GM06990 (cell line): ENCODE results near the gene VPS26B.

Source experiments
- DNase-seq: peaks from one replicate; pipeline ENCODE4 v3.0.0-alpha.2; 2011; ENCODE audit not compliant: insufficient read length; ENCODE audit errors: extremely low read depth
- H3K27me3 ChIP-seq: replicated peaks from 2 replicates; pipeline ENCODE4 v1.6.0; 2011; ENCODE audit warnings: low read length; ENCODE audit not compliant: control insufficient read depth, insufficient read depth
- H3K36me3 ChIP-seq: 2 replicates; pipeline ENCODE4 v1.5.1; 2011; ENCODE audit warnings: low read length; ENCODE audit not compliant: control insufficient read depth, insufficient read depth
- H3K4me3 ChIP-seq: replicated peaks from 2 replicates; pipeline ENCODE4 v1.5.1; 2011; ENCODE audit warnings: low read depth, mild to moderate bottlenecking, control low read depth, low read length
- TF ChIP-seq, protein P1 (sequence below): IDR thresholded peaks from 2 replicates; pipeline ENCODE4 v1.5.1; 2011; ENCODE audit warnings: low read length, control low read depth, mild to moderate bottlenecking, inconsistent platforms; ENCODE audit not compliant: insufficient read depth, poor library complexity, severe bottlenecking

The VPS26B gene

DNA sequence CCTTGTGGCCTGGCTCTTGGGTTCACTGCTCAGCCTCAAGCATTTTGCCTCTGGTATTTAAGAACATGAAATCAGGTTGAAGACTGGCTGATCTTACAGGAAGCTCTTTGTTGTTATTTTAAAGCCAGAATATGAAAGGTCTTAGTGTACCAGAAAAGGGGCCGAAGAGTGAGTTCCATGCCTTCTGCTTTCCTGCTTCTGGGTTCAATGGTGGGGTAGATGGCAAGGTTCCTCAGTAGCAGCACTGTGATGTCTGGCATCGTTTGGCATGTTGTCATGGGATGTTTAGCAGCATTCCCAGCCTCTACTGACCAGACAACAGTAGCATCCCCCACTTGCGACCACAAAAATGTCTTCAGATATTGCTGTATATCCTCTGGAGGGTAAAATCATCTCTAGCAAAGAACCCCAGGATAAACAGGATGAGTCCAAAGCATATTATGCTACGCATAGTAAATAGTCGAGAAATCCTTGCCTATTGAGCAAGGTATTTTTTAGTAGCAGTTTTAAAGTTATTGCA lies 2.4 kb downstream of the VPS26B start:
- H3K36me3 ChIP-seq, result no peaks in the 10 kb centered on the region; the same call in 1 of the 2 replicates
- TF ChIP-seq, protein P1, sequence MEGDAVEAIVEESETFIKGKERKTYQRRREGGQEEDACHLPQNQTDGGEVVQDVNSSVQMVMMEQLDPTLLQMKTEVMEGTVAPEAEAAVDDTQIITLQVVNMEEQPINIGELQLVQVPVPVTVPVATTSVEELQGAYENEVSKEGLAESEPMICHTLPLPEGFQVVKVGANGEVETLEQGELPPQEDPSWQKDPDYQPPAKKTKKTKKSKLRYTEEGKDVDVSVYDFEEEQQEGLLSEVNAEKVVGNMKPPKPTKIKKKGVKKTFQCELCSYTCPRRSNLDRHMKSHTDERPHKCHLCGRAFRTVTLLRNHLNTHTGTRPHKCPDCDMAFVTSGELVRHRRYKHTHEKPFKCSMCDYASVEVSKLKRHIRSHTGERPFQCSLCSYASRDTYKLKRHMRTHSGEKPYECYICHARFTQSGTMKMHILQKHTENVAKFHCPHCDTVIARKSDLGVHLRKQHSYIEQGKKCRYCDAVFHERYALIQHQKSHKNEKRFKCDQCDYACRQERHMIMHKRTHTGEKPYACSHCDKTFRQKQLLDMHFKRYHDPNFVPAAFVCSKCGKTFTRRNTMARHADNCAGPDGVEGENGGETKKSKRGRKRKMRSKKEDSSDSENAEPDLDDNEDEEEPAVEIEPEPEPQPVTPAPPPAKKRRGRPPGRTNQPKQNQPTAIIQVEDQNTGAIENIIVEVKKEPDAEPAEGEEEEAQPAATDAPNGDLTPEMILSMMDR, result no peak
- no peak overlapping the region for H3K4me3 ChIP-seq
- DNase-seq, result no peak
- no peaks in the 10 kb centered on the region for H3K27me3 ChIP-seq

- TF ChIP-seq, protein P1, result no peak
- peak; percentile 41 for DNase-seq
- Histone ChIP-seq H3K27me3 (no peaks in the 10 kb centered on the region), H3K4me3 (no peak overlapping the region), H3K36me3 (no peaks in the 10 kb centered on the region)
Measured at GRCh38 chr11:134228625-134229024, 4.2 kb downstream of the VPS26B start.

GRCh38 chr11:134229126-134229790 lies 4.8 kb downstream of the VPS26B start:
- no peaks in the 10 kb centered on the region for H3K27me3 ChIP-seq
- H3K4me3 ChIP-seq, result no peak overlapping the region
- TF ChIP-seq, protein P1, result no peak
- no peaks in the 10 kb centered on the region for H3K36me3 ChIP-seq
- no peak for DNase-seq

DNA sequence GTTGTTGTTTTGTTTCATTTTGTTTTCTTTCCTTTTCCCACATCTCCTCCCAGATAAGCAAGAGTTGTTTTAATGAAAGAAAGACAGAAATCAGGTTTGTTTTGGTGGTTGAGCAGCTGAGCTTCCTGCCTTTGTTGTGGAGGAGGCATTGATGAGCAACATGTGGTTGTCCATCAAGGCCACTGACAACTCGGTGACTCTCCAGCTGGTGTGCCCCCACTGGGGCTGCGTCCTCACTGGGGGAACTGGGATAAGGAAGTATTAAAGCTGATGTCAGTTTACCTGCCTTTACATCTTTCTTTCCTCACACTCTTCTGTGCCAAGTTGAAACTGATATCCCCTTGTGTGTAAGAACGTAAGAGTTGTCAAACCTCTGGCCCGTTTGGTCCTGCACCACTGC lies 5.9 kb downstream of the VPS26B start:
- H3K27me3 ChIP-seq, result no peaks in the 10 kb centered on the region
- no peak overlapping the region for H3K4me3 ChIP-seq
- TF ChIP-seq, protein P1, result no peak
- no peak for DNase-seq
- H3K36me3 ChIP-seq, result peaks cover 3% of the 10 kb centered on the region; the same call in 1 of the 2 replicates

DNA sequence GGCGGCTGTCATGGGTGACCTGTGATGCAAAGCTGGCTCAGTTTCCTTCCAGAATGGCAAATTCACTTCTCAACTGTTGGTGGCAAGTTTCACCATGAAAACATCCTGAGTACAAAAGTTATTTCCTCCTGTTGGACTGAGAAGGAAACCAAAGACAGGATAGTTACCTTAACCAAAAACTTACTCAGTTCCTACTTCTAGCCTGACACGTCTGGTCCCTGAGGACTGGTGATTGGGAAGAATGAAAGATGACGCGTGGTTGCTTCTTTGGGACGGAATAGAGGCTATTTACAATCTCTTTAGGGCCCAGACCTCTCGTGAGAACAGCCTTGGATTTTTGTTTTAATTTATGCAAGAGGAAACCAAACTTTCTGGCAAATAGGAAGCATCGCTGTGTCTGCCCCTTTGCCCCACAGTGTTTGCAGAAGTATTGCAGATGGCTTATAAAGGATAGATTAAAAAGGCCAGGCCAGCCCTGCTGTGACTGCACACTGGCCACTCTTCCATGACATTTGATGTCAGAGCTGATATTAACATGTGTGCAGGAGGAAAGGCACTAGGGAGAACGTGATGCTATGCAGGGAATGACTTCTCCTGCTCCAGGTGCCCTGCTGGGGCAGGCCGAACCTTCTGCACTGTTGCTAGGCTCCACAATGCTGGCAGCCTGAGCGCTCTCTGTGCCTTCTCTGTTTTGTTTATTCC lies 7.6 kb downstream of the VPS26B start:
- TF ChIP-seq, protein P1, result no peak
- H3K27me3 ChIP-seq, result no peaks in the 10 kb centered on the region
- H3K36me3 ChIP-seq, result peaks cover 5% of the 10 kb centered on the region
- DNase-seq, result no peak
- H3K4me3 ChIP-seq, result no peak overlapping the region
